GM18858 (cell line): ENCODE measurements around the gene KY.

Source experiments
- ATAC-seq: cut with Tn5 transposase; IDR thresholded peaks from one replicate; pipeline ENCODE4 v1.9.1; 2021; ENCODE audit not compliant: unreplicated experiment

Gene KY, protein sequence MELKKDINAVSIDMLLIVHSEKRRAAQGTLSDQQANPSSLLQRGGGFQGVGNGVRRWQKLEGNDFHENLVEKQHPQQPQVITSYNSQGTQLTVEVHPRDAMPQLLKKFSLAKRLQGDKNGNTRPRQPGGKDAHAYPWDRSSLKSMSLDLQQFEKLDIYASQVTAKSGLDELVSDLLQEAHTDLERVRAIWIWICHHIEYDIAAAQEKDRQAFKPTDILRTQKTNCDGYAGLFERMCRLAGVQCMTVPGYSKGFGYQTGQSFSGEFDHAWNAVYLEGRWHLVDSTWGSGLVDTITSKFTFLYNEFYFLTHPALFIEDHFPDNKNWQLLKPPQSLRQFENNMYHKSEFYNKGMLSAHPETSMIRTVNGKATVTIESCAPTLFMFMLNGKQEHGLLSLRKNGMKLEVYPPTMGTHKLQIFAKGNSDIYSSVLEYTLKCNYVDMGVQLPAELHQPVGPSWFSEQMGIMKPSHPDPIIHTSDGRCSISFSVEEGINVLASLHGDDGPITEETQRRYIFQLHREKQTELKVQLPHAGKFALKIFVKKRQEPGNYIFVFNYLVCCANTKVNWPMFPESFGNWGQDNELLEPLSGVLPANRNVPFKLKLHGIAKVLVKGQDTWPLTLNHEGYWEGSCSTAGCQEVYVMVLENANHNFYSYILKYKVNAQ

DNA sequence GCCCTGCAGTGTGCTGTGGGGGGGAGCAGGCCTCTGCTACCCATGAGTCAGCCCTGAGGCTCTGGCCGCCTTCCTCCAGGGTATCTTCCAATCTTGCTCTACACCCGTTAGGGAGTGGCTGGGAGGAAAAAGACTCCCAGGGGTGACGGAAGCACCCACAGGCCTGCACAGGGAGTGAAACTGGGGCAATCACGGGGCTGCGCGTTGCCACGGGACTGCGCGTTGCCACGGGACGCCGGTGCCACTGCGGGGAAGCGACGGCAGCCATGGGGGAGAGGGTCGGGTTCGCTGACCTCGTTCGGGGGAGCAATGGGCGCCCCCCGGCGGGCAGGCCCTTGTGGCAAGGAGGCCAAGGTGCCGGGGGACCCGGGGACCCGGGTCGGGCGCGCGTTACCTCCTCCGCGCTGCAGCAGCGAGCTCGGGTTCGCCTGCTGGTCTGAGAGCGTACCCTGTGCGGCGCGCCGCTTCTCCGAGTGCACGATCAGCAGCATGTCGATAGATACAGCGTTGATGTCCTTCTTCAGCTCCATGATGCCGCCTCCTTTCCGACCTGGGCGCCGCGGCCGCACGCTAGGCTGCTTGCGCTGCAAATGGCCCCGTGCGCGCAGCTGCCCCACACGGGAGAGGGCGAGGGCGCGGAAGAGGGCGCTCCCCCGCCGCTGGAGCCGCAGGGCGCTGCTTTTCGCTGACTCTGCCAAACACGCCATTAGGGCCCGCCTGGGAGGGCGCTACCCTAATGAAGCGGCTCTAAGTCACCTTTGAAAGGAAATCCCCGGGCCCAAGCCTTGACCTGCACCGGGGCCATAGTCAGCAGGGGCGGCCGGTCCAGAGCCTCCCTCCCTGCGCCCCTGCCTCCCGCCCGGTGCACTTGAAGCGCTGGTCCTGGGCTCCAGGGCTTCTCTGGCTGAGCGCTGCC, at the start of gene KY:
TSS of gene KY (minus strand) at position 592 of the 916 bp plus-strand sequence. CDS start at position 530, 62 bp downstream.
- ATAC-seq: no peak

DNA sequence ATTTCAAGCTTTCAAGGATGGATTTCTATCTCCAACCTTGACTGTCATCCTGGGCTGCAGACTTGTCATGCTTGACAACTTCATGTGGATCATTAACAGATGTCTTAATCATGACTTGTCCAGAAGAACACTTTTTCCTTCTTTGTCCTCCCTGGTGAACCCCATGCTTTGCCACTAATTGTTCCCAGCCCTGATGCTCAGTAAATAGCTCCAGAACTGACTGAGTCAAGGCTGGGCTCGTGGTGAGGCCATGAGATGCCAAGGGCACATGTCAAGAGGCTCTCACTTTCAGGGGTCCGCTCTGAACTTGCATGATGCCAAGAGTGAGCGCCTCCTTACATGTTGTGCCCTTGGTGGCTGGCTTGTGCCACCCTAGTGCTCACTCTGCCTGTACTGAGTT, 48.9 kb upstream of the KY start:
- ATAC-seq: no peak

DNA sequence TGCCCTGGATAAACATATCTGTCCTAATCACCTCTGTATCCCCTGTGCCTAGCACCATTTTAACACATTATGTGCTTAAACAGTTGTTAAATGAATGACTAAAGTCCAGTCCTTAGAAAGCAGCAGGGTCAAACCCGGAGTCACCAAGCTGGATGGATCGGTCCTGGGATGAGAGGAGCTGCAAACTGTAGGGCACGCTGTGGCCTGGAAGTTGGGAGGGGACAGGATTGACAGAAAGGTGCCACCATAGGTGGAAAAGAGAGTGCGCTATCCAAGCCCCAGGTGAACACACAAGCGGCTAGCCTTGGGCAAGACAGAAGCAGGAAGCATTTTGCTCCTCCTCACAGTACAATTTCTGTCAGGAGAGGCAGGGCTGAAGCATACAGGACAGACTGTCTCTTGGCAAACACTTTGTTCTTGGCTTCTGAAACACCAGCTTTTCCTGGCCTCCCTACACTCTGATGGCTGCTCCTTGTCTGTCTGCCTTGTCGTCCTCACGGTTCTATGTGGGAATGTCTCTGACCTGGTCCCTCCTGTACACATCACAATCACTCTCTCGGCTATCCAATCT, 48.4 kb upstream of the KY start:
- no peak for ATAC-seq

DNA sequence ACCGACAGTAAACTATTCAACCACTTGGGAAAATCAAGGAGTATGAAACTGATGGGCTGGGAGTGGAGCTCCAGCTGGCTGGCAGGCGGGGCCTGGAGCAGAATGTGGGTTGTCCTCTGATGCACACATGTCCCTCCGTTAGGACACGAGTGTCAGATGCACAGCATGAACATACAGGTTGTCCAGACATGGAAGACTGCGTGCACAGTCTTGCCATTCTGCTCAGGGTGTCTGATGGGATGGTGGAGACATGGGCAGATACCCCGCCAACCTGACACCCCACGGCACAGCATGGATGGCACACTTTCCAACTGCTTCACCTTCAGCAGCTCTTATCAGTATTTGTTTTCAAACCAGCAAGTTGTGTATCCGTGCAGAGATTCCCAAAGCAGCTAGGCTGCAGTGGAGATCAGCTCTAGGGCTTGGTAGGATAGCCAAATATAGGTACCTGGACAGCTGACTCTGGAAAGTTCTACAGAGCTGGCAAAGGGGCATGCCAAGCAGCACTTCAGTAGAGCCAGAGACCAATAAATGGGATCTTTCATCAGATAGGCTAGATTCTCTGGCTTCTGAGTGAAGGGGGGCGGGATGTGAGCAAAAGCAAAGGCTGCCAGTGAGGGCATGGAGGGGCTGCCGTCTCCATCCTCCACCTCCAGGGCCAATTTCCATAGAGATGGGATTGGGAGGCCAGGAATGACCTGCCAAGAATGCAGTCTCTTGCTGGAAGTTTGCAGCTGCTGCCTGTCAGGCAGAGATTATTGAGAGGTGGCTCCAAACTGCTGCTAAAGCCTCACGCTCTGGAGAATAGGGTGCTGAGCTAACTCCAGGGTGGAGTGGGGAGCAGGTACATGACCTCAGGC, 47.2 kb upstream of the KY start:
- no peak for ATAC-seq

DNA sequence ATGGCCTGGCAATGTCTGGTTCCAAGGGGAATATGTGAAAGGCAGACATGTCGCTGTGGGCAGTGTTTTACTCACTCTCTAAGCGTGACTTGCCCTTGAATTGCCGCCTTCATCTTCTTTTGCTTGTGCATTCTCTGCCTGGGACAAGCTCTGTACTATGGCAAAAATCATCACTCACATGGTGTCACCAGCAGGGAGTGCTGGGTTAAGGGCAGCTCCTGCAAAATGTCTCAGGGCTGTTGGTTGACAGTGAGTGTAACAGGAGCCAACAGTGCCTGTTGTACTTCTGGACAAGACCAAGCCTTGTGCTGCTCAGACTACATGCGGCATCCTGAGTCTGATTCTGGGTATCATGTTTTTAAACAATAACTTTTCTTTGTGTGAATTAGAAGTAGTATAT, 45.3 kb upstream of the KY start:
- no peak for ATAC-seq

DNA sequence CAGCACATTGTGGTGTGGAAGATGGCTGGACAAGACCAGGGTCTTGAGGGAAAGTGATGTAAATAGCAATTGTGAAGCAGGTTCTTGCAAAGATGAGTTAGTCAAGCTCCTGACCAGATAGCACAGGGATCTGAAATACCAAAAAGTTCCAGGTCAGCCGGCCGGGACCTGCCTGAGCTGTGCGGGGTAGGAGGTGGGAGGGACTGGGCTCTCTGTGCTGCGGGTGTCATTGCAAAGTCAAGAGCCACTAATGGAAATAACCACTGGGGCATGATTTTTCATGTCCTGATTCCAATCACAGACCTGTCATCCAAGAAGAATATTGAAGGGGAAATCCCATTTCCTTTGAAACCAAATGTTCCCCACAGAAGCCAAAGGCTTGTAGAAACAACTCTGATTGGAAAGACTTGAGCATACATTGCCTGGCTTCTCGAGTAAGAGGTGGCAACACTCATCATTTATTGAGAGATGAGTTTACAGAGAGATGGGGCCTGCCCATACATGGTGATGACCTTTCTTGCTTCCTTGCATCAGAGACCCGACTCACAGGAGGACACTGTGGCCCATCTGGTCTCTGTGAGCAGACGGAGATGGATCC, 44.2 kb upstream of the KY start:
- ATAC-seq: no peak

DNA sequence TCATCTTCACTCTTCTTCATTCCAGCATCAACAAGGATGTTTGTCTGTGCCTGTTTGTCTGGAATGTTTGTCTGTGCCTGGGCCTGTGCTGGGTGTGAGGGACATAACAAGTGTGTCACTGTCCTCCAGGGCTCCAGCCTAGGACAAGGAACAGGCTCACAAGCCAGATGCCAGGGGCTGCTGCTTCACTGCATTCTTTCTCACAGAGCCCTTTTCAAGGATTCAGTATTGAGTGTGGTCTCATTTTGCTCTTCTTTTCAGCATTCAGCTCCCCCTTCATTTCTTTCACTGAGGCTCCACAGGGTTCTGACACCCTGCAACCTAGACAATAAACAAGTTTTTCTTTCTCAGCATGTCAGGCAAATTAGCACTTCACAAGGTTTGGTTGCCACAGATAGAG, 43.6 kb upstream of the KY start:
- no peak for ATAC-seq

DNA sequence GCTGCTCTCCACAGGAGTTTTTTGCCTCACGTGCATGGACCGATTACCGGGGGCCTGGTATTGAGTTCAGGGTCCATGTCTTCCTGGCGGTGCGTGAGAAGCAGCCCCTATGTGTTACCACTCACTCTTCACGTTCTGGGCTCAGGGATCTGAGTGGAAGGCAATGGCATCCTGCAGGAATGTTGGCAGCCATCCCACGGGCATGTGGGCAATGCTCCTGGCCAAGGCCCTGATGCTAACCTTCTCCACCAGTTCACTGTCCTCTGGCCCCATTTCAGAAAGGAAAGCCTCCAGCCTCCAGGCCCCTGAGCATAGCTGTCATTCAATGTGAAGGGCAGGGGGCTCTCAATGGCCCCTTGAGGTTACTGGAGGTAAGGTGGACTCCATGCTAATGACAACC, 43.0 kb upstream of the KY start:
- ATAC-seq: no peak

DNA sequence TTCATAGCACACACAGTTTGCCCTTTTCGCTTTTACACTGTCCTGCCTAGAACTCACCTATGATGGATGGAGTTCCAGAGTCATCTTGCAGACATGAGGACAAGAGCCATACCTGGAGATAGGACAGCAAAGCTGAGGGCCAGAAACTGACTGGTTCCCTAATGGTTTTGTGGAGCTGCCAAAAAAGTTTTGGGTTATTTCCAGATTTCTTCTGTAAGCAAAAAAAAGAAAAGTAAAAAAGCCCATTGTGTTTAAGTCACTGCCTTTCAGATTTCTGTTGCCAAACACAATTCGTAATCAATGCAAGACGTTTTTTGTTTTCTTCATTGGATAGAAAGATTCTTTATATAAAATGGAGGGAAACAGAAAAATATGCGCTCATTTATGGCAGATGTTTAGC, 42.4 kb upstream of the KY start:
- no peak for ATAC-seq

DNA sequence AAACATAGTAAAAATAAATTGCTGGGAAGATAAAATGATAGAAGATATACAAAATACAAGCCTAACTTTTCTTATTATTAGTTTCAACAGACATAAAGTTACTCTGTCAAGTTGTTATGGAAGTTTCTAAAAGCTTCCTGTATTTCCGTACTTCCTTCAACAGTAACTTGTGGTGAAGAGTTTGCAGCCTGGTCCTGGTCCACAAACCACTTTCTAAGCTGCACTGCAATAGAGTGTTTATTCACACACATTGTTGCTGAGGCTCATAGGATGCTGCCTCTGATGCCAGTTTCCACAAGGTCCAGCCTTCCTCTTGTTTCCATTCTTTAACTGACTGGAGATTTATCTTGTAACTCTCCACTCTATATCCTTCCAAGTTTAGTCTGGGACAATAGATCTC, 39.4 kb upstream of the KY start:
- ATAC-seq: no peak

DNA sequence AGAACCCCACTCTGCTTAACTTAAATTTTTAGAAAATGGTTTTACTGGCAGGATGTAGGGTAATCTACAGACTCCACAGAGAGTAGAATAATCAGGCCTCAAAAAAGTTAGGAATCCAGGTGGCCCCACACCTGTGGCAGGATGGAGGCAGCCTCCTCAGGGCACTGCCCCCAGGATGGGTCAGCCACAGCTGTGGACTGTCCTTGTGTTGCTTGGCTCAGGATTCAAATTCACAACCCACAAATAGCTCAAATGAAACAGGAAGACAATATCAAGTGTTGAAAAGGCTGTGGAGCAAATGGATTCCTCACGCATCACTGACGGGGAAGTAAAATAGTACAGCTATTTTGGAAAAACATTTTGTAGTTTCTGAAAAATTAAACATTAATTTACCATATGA, 36.8 kb upstream of the KY start:
- ATAC-seq: no peak

DNA sequence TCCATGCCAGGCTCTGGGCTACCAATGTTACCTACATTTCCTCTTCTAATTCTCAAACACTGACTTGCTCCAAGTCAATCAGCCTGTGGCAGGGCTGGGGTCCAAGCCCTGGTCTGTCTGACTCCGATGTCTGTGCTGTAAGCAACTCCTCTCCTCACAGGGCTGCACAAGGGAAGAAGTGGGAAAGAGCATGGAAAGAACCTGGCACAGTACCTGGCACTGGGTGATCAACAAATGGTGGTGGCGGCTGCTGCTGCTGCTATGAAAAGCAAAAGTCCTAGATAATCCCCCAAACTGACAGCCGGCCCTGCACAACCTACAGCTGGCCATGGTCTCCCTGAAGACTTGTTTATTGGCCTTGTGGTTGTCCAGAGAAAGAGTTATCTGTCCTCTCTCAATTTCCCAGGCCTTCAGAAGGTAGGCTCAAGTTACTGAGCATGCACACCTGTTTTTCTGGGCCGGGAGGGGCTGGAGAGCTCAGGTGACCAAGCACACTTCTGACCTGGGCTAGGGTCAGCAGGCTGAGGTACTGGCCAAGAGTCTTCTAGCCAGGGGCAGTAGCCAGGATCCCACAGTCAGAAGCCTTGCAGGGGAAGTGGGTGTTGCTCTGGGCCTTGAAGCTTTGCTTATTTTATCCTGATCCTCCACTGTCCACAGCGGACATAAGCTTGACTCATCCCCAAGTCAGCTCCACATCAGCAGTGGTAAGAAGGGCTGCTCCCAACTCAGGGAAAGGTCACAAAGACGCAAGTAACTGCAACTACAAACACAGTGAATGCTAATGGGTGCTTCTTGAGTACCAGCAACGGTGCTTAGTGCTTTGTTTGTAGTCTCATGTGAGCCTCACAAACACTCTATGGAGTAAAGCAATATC, 35.3 kb upstream of the KY start:
- ATAC-seq: no peak

DNA sequence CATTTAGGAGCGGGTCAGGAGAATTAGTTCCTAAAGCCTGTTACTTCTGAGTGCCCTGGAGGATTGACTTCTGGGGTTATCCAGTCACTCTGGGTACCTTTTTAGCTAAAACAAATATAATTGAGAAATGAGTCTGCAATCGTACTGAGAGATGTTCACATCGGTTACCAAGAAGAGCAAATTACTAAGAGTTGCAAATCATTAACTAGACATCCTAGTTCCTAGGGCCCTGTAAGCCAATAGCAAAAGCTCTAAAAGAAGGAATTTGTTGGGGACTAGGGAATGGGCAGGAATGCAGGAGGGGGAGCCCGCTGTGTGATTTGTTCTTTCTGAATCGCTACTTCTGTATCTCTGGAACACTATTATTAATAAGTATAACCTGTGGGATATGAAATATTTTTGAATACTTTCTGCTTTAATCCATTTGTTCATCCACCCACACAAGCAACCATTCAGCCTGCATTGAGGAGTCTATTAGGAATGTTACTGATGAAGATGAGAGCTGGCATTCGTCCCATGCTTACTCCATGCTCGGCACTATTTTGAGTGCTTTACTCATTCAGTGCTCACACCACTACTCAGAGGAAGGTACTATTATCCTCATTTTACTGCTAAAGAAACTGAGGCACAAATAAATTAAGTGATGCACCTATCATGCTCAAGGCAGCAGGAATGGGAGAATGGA, 31.5 kb upstream of the KY start:
- ATAC-seq: no peak

DNA sequence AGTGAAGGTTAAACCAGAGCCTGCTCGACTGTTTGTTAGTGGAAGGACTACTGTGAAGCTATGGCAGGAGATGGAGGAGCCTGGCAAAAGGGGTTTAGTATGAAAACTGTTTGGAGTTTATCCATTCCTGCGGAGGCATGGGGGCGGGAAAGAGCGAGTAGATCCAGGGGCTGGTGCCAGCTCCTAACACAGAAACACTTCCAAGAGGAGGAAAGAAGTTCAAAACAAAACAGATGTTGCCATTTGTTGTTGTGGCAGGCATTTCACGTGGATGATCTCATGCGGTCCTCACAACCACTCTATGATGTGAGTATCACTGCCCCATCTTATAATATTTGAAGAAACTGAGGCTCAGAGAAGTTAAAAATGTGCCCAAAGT, 30.7 kb upstream of the KY start:
- no peak for ATAC-seq

DNA sequence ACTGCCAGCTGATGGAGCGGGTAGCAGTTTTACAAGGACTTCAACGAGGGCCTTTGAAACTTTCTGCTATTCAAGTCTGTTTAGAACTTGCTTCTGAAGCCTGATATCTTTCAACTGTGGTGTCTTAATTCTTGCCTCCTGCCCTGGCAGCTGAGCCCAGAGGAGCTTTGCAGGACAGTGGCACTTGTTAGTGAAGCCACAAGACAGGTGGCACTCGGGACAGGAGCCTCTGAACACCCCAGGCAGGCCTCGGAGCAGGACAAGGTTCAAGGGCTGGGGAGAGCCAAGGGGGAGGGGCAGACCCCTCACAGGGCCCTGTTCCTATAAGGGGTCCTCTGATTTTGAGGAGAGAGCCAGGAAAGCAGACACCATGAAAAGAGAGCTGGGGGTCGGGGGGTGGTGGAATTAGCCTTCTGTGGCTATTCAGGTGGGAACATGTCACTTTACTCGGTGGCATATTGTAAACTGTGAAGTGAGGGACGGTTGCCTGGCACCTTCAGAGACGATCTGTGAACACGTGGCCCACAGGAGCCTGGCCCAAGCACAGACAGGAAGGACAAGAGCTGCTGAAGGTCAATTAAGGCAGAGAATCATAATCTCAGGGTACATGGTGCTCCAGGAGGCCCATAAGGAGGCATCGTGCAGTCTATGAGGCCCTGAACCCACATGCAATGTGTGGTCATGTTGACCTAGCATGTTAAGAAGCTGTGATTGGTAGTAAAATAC, 30.1 kb upstream of the KY start:
- ATAC-seq: no peak

DNA sequence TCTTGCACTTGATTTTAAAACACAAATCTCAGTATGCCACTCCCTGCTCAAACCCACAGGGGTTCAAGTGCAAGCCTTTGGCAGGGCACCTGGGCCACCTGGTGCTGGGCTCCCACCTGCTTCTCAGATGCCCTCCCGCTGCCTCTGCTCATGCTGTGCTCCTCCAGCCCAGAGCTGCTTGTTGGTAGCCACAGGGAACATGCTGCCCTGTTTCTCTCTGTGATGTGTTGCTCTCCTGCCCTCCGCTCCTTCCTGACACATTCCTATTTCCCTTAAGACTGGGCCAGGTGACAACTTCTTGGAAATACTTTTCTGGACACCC, 27.1 kb upstream of the KY start:
- no peak for ATAC-seq

DNA sequence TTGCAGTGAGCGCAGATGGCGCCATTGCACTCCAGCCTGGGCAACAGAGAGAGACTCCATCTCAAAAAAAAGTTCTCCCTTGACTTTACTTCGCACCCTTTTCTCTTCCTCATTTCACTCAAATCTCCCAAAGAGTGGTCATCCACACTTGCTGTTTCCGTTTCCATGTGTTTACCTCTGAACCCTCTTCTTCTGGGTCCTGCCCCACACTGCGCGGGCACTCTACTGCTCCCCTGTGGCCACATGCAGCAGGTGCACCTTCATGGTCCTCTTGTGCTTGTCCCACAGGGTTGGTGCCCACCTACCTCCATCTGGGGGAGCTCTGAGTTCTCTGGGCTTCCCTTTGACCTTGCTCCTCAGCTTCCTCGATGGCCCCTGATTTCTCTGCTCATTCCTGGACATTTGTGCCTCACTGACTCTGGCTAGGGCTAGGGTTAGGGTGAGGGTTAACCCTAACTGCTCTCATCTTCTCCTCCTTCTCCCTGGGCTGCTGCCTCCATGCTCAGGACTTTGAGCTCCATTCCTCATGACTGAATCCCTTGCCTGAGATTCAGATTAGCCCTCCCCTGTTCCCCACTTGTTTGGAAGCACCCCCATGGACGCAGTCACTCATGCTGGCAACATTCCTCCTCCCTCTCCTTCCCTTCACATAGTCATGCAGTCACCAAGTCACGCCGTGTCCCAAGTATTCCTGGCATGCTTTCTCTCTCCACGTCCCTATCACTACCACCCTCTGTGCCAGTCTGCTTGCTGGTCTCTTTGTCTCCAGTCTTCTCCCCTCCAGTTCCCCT, 26.6 kb upstream of the KY start:
- no peak for ATAC-seq
